Measurements from ENCODE around the gene EDIL3.

DNA sequence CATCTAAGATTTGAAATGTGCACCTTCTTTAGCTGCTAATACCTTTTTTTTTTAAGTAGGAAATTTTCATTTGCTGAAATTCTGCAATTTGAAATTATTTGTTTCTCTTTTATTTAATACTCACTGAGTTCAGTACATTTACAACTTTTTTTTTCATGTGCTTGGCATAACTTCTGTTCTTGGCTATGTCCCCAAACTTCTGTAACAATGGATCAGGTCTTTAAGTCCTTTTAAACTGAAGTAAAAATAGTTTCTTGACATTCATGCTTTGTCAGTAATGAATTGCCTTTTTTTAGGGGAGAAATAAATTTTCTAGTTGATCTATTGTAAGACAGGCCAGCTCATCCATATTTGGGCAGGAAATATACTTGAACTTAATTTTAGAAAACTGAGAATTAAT lies 41.5 kb downstream of the EDIL3 start:
- TF ChIP-seq, protein P1, sequence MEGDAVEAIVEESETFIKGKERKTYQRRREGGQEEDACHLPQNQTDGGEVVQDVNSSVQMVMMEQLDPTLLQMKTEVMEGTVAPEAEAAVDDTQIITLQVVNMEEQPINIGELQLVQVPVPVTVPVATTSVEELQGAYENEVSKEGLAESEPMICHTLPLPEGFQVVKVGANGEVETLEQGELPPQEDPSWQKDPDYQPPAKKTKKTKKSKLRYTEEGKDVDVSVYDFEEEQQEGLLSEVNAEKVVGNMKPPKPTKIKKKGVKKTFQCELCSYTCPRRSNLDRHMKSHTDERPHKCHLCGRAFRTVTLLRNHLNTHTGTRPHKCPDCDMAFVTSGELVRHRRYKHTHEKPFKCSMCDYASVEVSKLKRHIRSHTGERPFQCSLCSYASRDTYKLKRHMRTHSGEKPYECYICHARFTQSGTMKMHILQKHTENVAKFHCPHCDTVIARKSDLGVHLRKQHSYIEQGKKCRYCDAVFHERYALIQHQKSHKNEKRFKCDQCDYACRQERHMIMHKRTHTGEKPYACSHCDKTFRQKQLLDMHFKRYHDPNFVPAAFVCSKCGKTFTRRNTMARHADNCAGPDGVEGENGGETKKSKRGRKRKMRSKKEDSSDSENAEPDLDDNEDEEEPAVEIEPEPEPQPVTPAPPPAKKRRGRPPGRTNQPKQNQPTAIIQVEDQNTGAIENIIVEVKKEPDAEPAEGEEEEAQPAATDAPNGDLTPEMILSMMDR (IDR thresholded peaks at IDR 0.05), result no peak
- TF ChIP-seq POLR2A (IDR thresholded peaks at IDR 0.05), result no peak

Measured in esophagus squamous epithelium (tissue), 4 donors.